PC-9 (cell line): ENCODE measurements around the gene SLC6A4. TPM values are rescaled to one million over a fixed set of nuclear protein-coding genes. Genes with fewer than 3 reads are reported as not detected.
A peak's percentile ranks its signal among the peaks of the same experiment; 100 is the strongest.

Source experiments
- BruUV-seq: library from RNA; stranded (reverse); fragments of 400-500 nt; replicated peaks from 2 replicates; lab custom pipeline; 2021; lab: Mats Ljungman, UMichigan
- CTCF ChIA-PET: fragments of 300-600 bp; sonication (Branson Sonifier 250); formaldehyde crosslinking; loops from one replicate; lab custom pipeline; 2022; ENCODE audit warnings: antibody characterized with exemption; lab: Charles Lee
- POLR2A ChIA-PET: fragments of 300-600 bp; sonication (Branson Sonifier 250); formaldehyde crosslinking; loops from one replicate; lab custom pipeline; 2022; ENCODE audit warnings: antibody characterized with exemption; ENCODE audit not compliant: unreplicated experiment; lab: Charles Lee
- DNase-seq, 2 experiments: peaks; one replicate each; pipeline versions ENCODE4 v3.0.0 to v3.0.0-alpha.2; 2015 to 2022; ENCODE audit warnings: mixed read lengths in 1 of 2
- H2AFZ ChIP-seq: fragments of 200-600 bp; sonication (generic); 2 replicates; pipeline ENCODE4 v1.8.1; 2017; ENCODE audit warnings: antibody characterized with exemption
- H3F3A ChIP-seq: fragments of 200-600 bp; sonication (generic); 2 replicates; pipeline ENCODE4 v1.8.1; 2017; ENCODE audit warnings: antibody characterized with exemption, mild to moderate bottlenecking, low read depth; ENCODE audit not compliant: insufficient read depth
- H3K27ac ChIP-seq: fragments of 200-600 bp; sonication (generic); 2 replicates; pipeline ENCODE4 v1.6.1; 2016; ENCODE audit warnings: mixed run types
- H3K27me3 ChIP-seq: fragments of 200-600 bp; sonication (generic); 2 replicates; pipeline ENCODE4 v1.6.1; 2016; ENCODE audit warnings: low read depth, mixed run types; ENCODE audit not compliant: insufficient read depth
- H3K36me3 ChIP-seq: fragments of 200-600 bp; sonication (generic); 2 replicates; pipeline ENCODE4 v1.6.1; 2016; ENCODE audit warnings: low read depth, mixed run types
- H3K4me1 ChIP-seq: fragments of 200-600 bp; sonication (generic); replicated peaks from 2 replicates; pipeline ENCODE4 v1.6.1; 2016; ENCODE audit warnings: mixed run types; ENCODE audit not compliant: insufficient read depth
- H3K4me2 ChIP-seq: fragments of 200-600 bp; sonication (generic); 2 replicates; pipeline ENCODE4 v1.6.1; 2017; ENCODE audit warnings: mixed run types
- H3K4me3 ChIP-seq: fragments of 200-600 bp; sonication (generic); 2 replicates; pipeline ENCODE4 v1.6.1; 2016; ENCODE audit warnings: mixed run types
- H3K79me2 ChIP-seq: fragments of 200-600 bp; sonication (generic); 2 replicates; pipeline ENCODE4 v1.6.1; 2017; ENCODE audit warnings: low read depth, mixed run types
- H3K9me2 ChIP-seq: fragments of 200-600 bp; sonication (generic); 2 replicates; pipeline ENCODE4 v1.8.1; 2017; ENCODE audit warnings: mild to moderate bottlenecking; ENCODE audit not compliant: insufficient read depth
- H3K9me3 ChIP-seq: fragments of 200-600 bp; sonication (generic); 2 replicates; pipeline ENCODE4 v1.8.1; 2016; ENCODE audit warnings: low read depth; ENCODE audit not compliant: insufficient read depth
- H4K20me1 ChIP-seq: fragments of 200-600 bp; sonication (generic); 2 replicates; pipeline ENCODE4 v1.8.1; 2017; ENCODE audit not compliant: insufficient read depth
- CTCF ChIP-seq: fragments of 200-600 bp; sonication (generic); conservative IDR thresholded peaks from 2 replicates; pipeline ENCODE4 v1.6.1; 2017; ENCODE audit warnings: mixed run types, antibody characterized with exemption, mild to moderate bottlenecking, moderate library complexity
- EZH2 ChIP-seq: fragments of 200-600 bp; sonication (generic); IDR thresholded peaks from 2 replicates; pipeline ENCODE4 v1.8.0; 2017; ENCODE audit warnings: antibody characterized with exemption, low read depth
- intact Hi-C: fragments of 100-400 bp; cut with micrococcal nuclease; formaldehyde crosslinking; loops from one replicate; pipeline ENCODE4 v1.10.0; 2022; ENCODE audit not compliant: unreplicated experiment
- total RNA-seq: library from RNA; stranded (reverse); gene quantifications from 2 replicates; pipeline ENCODE4 v1.2.3, GENCODE V29; 2021

The SLC6A4 gene
- total RNA-seq, 1 experiment from 2014 or later: not detected

GRCh38 chr17:30237296-30238002 lies 2.0 kb upstream of the SLC6A4 start:
- intact Hi-C loops: no loop called here
- H2AFZ ChIP-seq: no peak overlapping the region
- POLR2A ChIA-PET: no interaction called here
- no peak overlapping the region for H3K27ac ChIP-seq
- CTCF ChIA-PET: interaction anchor here (1.0 kb wide), 1 partner anchor 133 kb away, joined by 4 read pairs; no protein-coding TSS in a partner anchor
- no peaks in the 10 kb centered on the region for H4K20me1 ChIP-seq
- no peaks in the 10 kb centered on the region for H3K79me2 ChIP-seq
- no peak overlapping the region for H3K4me2 ChIP-seq
- no peaks in the 10 kb centered on the region for H3K36me3 ChIP-seq
- no peak for DNase-seq
- H3K27me3 ChIP-seq: peaks cover 37% of the 10 kb centered on the region
- H3F3A ChIP-seq: no peaks in the 10 kb centered on the region
- H3K4me1 ChIP-seq: no peaks in the 10 kb centered on the region
- BruUV-seq: no TSS peak
- no peak overlapping the region for H3K4me3 ChIP-seq
- no peaks in the 10 kb centered on the region for H3K9me2 ChIP-seq
- H3K9me3 ChIP-seq: no peaks in the 10 kb centered on the region
- TF ChIP-seq EZH2: no peak
- no peak for TF ChIP-seq CTCF

- no peak overlapping the region; the same call in 1 of the 2 replicates for H3K4me2 ChIP-seq
- H3K79me2 ChIP-seq: no peaks in the 10 kb centered on the region
- H3F3A ChIP-seq: no peaks in the 10 kb centered on the region
- H2AFZ ChIP-seq: no peak overlapping the region
- intact Hi-C loops: loop anchor here (1.0 kb wide), 1 partner anchor 132 kb away; no protein-coding TSS in a partner anchor
- peak in 1 of 2 experiments; percentile 49 for DNase-seq
- no peaks in the 10 kb centered on the region for H3K36me3 ChIP-seq
- peak; percentile 27; the same call in 1 of the 2 replicates for TF ChIP-seq CTCF
- no peak for TF ChIP-seq EZH2
- peaks cover 37% of the 10 kb centered on the region for H3K27me3 ChIP-seq
- CTCF ChIA-PET: interaction anchor here (0.5 to 1.0 kb wide), 3 partner anchors 132 to 259 kb away, joined by 4 read pairs; no protein-coding TSS in a partner anchor
- H3K9me2 ChIP-seq: no peaks in the 10 kb centered on the region
- H3K27ac ChIP-seq: no peak overlapping the region
- BruUV-seq: no TSS peak
- H3K4me3 ChIP-seq: no peak overlapping the region
- no peaks in the 10 kb centered on the region for H3K9me3 ChIP-seq
- H3K4me1 ChIP-seq: no peaks in the 10 kb centered on the region
- POLR2A ChIA-PET: no interaction called here
- no peaks in the 10 kb centered on the region for H4K20me1 ChIP-seq
Measured at GRCh38 chr17:30236766-30237165, 1.3 kb upstream of the SLC6A4 start.

- Histone ChIP-seq H2AFZ (no peak overlapping the region; the same call in 1 of the 2 replicates), H3K4me2 (peak overlapping the region; percentile 69), H3K4me1 (no peaks in the 10 kb centered on the region), H3K4me3 (peak overlapping the region; percentile 56; the same call in 1 of the 2 replicates), H3K27me3 (peaks cover 37% of the 10 kb centered on the region), H3K36me3 (no peaks in the 10 kb centered on the region), H3K9me2 (no peaks in the 10 kb centered on the region), H3F3A (no peaks in the 10 kb centered on the region), H3K27ac (no peak overlapping the region), H3K9me3 (no peaks in the 10 kb centered on the region), H4K20me1 (no peaks in the 10 kb centered on the region), H3K79me2 (no peaks in the 10 kb centered on the region)
- TF ChIP-seq EZH2 (no peak), CTCF (no peak)
- DNase-seq: no peak
- ChIA-PET POLR2A (no interaction called here), CTCF (interaction anchor here (0.6 to 1.0 kb wide), 2 partner anchors 132 to 259 kb away, joined by 4 read pairs; no protein-coding TSS in a partner anchor)
- intact Hi-C loops: loop anchor here (1.0 kb wide), 1 partner anchor 132 kb away; no protein-coding TSS in a partner anchor
- BruUV-seq: no TSS peak
Measured at GRCh38 chr17:30236297-30236624, 764 bp upstream of the SLC6A4 start.
